HG02678 (cell line): ENCODE measurements around the gene LPGAT1.
"Not testable (repeated sequence)": the region's sequence is repeated elsewhere in the genome, so short reads cannot be mapped to it uniquely, and the experiment has no call there.

Source experiments
- ATAC-seq: cut with Tn5 transposase; IDR thresholded peaks from one replicate; pipeline ENCODE4 v1.9.1; 2021; ENCODE audit warnings: mild to moderate bottlenecking, moderate library complexity; ENCODE audit not compliant: unreplicated experiment

LPGAT1 gene

DNA sequence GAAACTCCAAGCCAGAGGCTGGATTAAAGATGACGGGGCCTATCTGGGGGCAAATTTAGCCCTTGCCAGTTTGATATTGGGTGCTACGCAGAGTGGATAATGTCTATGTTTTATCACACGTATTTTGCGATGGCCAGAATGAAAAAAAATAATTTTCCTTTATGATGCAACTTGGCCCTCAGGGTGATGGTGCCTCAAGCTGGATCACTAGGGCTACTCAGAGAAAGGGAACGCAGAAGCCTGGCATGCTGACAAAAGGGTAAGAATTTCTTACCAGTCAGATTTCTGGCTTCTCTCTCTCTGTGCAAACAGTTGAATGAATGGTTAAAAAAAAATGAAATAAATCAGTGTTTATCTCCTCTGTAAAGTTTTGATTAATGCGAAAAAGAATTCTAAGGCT, 122.6 kb downstream of the LPGAT1 start:
- no peak for ATAC-seq

GRCh38 chr1:211705467-211706091, 125.0 kb downstream of the LPGAT1 start:
- ATAC-seq: no peak

DNA sequence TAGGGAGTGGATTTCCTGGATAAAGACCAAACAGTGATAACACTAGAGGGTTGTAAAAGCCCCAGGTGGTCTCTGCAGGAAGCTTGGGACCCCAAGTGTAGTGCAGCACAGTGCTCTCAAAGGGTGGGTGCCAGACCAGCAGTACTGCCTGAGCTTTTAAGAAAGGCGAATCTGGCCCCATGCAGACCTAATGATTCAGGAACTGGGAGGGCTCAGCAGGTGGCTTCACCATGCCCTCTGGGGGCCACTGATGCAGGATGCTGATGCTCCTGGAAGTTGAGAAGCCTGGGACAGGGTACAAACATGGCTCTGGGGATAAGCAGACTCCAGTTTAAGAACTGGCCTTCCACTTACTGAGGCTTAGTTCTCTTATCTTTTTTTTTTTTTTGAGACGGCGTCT, 126.0 kb downstream of the LPGAT1 start:
- ATAC-seq: no peak

DNA sequence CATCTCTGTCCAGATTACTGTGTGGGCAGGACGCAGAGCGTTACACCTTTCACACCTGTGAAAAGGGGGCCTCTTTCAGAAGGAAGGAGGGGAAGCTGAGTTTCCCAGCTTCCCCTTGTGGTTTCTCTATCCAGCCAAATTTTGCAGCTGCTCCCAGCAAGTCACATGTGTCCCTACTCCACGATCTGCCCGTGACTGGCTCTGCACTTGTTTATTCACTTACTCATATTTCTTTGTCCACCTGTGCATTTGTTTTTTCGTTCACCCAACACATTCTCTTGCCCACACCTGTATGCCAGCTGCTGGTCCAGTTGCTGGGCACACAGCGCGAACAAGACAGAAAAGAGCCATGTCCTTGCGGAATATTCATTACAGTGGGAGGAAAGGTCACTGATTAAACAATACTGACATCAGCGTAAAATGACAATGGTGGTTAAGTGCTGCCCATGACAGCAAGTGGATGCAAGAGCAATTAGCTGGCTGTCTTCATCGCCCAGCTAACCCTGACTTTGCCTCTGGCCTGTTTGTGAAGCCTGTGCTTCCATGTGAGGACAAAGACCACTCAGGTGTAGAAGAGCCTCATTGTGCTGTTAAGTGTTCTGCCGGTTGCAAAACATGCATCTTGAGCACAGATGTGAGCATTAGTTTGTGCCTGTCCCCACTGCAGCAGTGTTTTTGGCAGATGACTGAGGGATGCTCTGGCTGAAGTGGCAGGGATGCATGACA, 126.6 kb downstream of the LPGAT1 start:
- ATAC-seq: no peak

DNA sequence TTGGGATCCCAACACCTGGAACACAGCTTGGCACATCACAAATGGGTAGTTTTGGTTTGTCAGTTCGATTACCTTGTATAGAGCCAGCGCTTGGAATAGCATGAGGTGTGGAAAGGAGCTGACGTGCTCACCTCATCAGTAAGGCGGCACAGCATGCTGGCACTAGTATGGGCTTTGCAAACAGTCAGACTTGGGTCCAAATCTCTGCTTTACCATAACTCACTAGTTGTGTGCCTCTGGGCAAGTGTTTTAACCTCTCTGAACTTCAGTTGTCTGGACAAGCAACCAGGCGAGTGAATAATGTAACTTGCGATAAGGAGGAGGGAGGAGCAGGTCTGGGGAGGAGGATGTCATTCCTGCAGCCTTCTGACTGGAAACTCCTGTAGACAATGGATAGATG, 128.8 kb downstream of the LPGAT1 start:
- ATAC-seq: no peak

GRCh38 chr1:211699059-211699458, 131.5 kb downstream of the LPGAT1 start:
- no peak for ATAC-seq

- peak; percentile 46 for ATAC-seq
Measured at GRCh38 chr1:211698161-211699026, 132.2 kb downstream of the LPGAT1 start.

- ATAC-seq: peak; percentile 81
Measured at GRCh38 chr1:211697356-211697755, 133.2 kb downstream of the LPGAT1 start.

- ATAC-seq: peak; percentile 46
Measured at GRCh38 chr1:211695135-211695816, 135.3 kb downstream of the LPGAT1 start.

GRCh38 chr1:211693911-211694310, 136.7 kb downstream of the LPGAT1 start:
- ATAC-seq: not testable (repeated sequence)
